SIG-M5 treated with dmso at 0.1 percent for 504 hours (cell line): ENCODE data around the gene PSMB3.
"Not testable (repeated sequence)": the region's sequence is repeated elsewhere in the genome, so short reads cannot be mapped to it uniquely, and the experiment has no call there.

Experiments used
- DNase-seq: peaks from one replicate; lab custom pipeline; 2025; ENCODE audit not compliant: unreplicated experiment; lab: John Stamatoyannopoulos, UW

The PSMB3 gene

GRCh38 chr17:38748149-38748891 is 4.2 kb upstream of the PSMB3 start, which contains the start of gene PCGF2:
Gene PCGF2, minus strand, starts transcription at chr17:38748336. Its CDS starts 7,934 bp downstream, at chr17:38740402.
- no peak for DNase-seq

- DNase-seq: no peak
Observed at GRCh38 chr17:38748892-38749222, 3.7 kb upstream of the PSMB3 start.

GRCh38 chr17:38749223-38750043 is 3.1 kb upstream of the PSMB3 start:
- no peak for DNase-seq

GRCh38 chr17:38750044-38750311 is 2.6 kb upstream of the PSMB3 start:
- DNase-seq: no peak

- peak; percentile 40 for DNase-seq
Observed at GRCh38 chr17:38750312-38751121, 2.0 kb upstream of the PSMB3 start.

- peak; percentile 36 for DNase-seq
Observed at GRCh38 chr17:38751144-38751807, 1.3 kb upstream of the PSMB3 start.

GRCh38 chr17:38751808-38752307 is 683 bp upstream of the PSMB3 start:
- peak; percentile 60 for DNase-seq

GRCh38 chr17:38753071-38753506 is 548 bp downstream of the PSMB3 start:
- DNase-seq: no peak

GRCh38 chr17:38761612-38762011 is 9.1 kb downstream of the PSMB3 start:
- DNase-seq: no peak

- DNase-seq: no peak
Observed at GRCh38 chr17:38762231-38762630, 9.7 kb downstream of the PSMB3 start.

GRCh38 chr17:38766341-38766740 is 13.8 kb downstream of the PSMB3 start:
- DNase-seq: no peak

GRCh38 chr17:38768417-38768816 is 15.9 kb downstream of the PSMB3 start:
- no peak for DNase-seq

- DNase-seq: no peak
Observed at GRCh38 chr17:38773258-38773657, 20.7 kb downstream of the PSMB3 start.

- DNase-seq: no peak
Observed at GRCh38 chr17:38777641-38778250, 25.2 kb downstream of the PSMB3 start.

- no peak for DNase-seq
Observed at GRCh38 chr17:38779965-38780752, 27.6 kb downstream of the PSMB3 start.

GRCh38 chr17:38783227-38783626 is 30.7 kb downstream of the PSMB3 start:
- no peak for DNase-seq

GRCh38 chr17:38786372-38786771 is 33.8 kb downstream of the PSMB3 start:
- no peak for DNase-seq

GRCh38 chr17:38787999-38788398 is 35.5 kb downstream of the PSMB3 start:
- DNase-seq: not testable (repeated sequence)

- no peak for DNase-seq
Observed at GRCh38 chr17:38789185-38789584, 36.6 kb downstream of the PSMB3 start.
